Duodenal mucosa (tissue), 2 donors: ENCODE measurements around the gene LITAF.

Experiments used
- H3K27ac ChIP-seq: one replicate; pipeline ENCODE4 v1.7.0; 2013; ENCODE audit warnings: low read depth, low read length
- H3K27me3 ChIP-seq, 2 donors: one replicate each; pipeline ENCODE4 v1.7.0; 2013; ENCODE audit warnings: low read length in 2 of 2, control low read depth in 1 of 2; ENCODE audit not compliant: insufficient read depth in 2 of 2, control insufficient read depth in 1 of 2
- H3K36me3 ChIP-seq, 2 donors: one replicate each; pipeline ENCODE4 v1.7.0; 2013; ENCODE audit warnings: low read length in 2 of 2, control low read depth in 1 of 2; ENCODE audit not compliant: insufficient read depth in 2 of 2, control insufficient read depth in 1 of 2
- H3K4me1 ChIP-seq, 2 donors: one replicate each; pipeline ENCODE4 v1.7.0; 2013; ENCODE audit warnings: low read length in 2 of 2, control low read depth in 1 of 2; ENCODE audit not compliant: insufficient read depth in 2 of 2, control insufficient read depth in 1 of 2
- H3K4me3 ChIP-seq, 2 donors: one replicate each; pipeline ENCODE4 v1.7.0; 2013; ENCODE audit warnings: low read length in 2 of 2, low read depth in 1 of 2
- H3K9ac ChIP-seq, 2 donors: one replicate each; pipeline ENCODE4 v1.7.0; 2013; ENCODE audit warnings: low read length in 2 of 2, low read depth in 1 of 2
- H3K9me3 ChIP-seq, 2 donors: one replicate each; pipeline ENCODE4 v1.7.0; 2013; ENCODE audit warnings: low read length in 2 of 2, control low read depth in 1 of 2; ENCODE audit not compliant: control insufficient read depth in 1 of 2

Gene LITAF

GRCh38 chr16:11576427-11577289, 10.1 kb downstream of the LITAF start:
- Histone ChIP-seq H3K4me1 (peaks cover 12 to 14% of the 10 kb centered on the region in 2 donors), H3K27ac (no peak overlapping the region), H3K27me3 (no peaks in the 10 kb centered on the region), H3K9me3 (no peaks in the 10 kb centered on the region), H3K36me3 (no peaks in the 10 kb centered on the region), H3K4me3 (no peak overlapping the region), H3K9ac (no peak overlapping the region)

DNA sequence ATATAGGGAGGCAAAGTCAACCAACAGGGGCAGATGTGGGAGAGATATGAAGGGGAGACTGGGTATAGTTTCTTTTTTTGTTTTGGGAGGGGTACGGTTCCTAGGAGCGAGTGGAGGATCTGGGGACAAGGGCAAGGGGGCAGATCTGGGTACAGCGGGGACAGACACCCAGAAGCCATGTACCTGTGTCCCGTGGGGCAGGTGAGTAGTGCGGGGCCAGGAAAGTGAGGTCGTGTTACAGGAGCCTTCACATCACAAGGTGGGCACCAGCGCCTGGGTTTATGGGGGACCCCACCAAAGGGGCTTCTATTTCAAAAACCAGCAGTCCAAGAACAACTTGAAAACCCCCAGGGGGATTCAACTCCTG, 11.5 kb downstream of the LITAF start:
- no peaks in the 10 kb centered on the region for H3K9me3 ChIP-seq
- no peak overlapping the region for H3K4me3 ChIP-seq
- H3K27ac ChIP-seq, result no peak overlapping the region
- peaks cover 6 to 13% of the 10 kb centered on the region in 2 donors for H3K4me1 ChIP-seq
- no peaks in the 10 kb centered on the region for H3K27me3 ChIP-seq
- H3K9ac ChIP-seq, result no peak overlapping the region
- no peaks in the 10 kb centered on the region for H3K36me3 ChIP-seq

- Histone ChIP-seq H3K36me3 (no peaks in the 10 kb centered on the region), H3K4me1 (peaks cover 6 to 13% of the 10 kb centered on the region in 2 donors), H3K27ac (no peak overlapping the region), H3K9me3 (no peaks in the 10 kb centered on the region), H3K27me3 (no peaks in the 10 kb centered on the region), H3K9ac (no peak overlapping the region), H3K4me3 (no peak overlapping the region)
These were observed 14.3 kb downstream of the LITAF start for GRCh38 chr16:11572301-11572995.

GRCh38 chr16:11571549-11571948, 15.2 kb downstream of the LITAF start:
- no peaks in the 10 kb centered on the region for H3K36me3 ChIP-seq
- H3K9ac ChIP-seq, result no peak overlapping the region
- peaks cover 0 to 7% of the 10 kb centered on the region in 2 donors for H3K4me1 ChIP-seq
- H3K4me3 ChIP-seq, result no peak overlapping the region
- no peaks in the 10 kb centered on the region for H3K27me3 ChIP-seq
- H3K27ac ChIP-seq, result no peak overlapping the region
- no peaks in the 10 kb centered on the region for H3K9me3 ChIP-seq

DNA sequence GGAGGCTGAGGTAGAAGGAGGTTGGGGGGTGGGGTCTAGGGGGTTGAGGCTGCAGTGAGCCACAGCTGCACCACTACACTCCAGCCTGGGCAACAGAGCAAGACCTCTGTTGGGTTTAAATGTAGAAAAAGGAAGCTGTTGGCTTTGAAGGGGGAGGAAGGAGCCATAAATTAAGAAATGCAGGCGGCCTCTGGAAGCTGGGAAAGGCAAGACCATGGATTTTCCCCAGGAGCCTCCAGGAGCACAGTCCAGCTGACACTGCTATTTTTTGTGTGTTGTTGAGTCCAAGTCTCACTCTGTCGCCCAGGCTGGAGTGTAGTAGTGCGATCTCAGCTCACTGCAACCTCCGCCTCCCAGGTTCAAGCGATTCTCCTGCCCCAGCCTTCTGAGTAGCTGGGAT, 15.9 kb downstream of the LITAF start:
- Histone ChIP-seq H3K4me1 (peaks cover 0 to 5% of the 10 kb centered on the region in 2 donors), H3K27me3 (no peaks in the 10 kb centered on the region), H3K4me3 (no peak overlapping the region), H3K9ac (no peak overlapping the region), H3K36me3 (no peaks in the 10 kb centered on the region), H3K27ac (no peak overlapping the region), H3K9me3 (no peaks in the 10 kb centered on the region)

DNA sequence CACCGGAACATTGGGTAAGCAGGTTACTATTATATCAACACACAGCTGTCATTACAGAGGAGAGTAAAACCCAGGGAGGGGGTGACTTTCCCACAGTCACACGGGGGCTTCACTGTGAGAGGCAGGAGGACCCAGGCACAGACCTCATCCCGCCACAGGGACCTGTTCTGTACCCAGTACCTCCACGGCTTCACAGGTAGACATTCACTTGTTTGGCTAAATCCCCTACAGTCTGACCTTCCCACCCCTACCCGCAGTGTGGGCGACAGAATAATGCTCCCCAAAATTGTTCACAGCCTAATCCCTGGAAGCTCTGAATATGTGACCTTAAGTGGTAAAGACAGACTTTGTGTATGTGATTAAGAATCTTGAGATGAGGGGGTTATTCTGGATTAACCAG, 16.5 kb downstream of the LITAF start:
- Histone ChIP-seq H3K4me1 (peaks cover 0 to 5% of the 10 kb centered on the region in 2 donors), H3K9ac (no peak overlapping the region), H3K27ac (no peak overlapping the region), H3K36me3 (no peaks in the 10 kb centered on the region), H3K27me3 (no peaks in the 10 kb centered on the region), H3K4me3 (no peak overlapping the region), H3K9me3 (no peaks in the 10 kb centered on the region)

- H3K9ac ChIP-seq, result no peak overlapping the region
- no peaks in the 10 kb centered on the region for H3K9me3 ChIP-seq
- H3K4me3 ChIP-seq, result no peak overlapping the region
- H3K27me3 ChIP-seq, result no peaks in the 10 kb centered on the region
- H3K27ac ChIP-seq, result no peak overlapping the region
- peaks cover 0 to under 1% of the 10 kb centered on the region in 2 donors for H3K4me1 ChIP-seq
- H3K36me3 ChIP-seq, result no peaks in the 10 kb centered on the region
These were observed 20.3 kb downstream of the LITAF start for GRCh38 chr16:11566398-11566797.

- no peaks in the 10 kb centered on the region for H3K9me3 ChIP-seq
- no peak overlapping the region for H3K9ac ChIP-seq
- H3K4me3 ChIP-seq, result no peak overlapping the region
- H3K27ac ChIP-seq, result no peak overlapping the region
- H3K36me3 ChIP-seq, result no peaks in the 10 kb centered on the region
- H3K4me1 ChIP-seq, result peaks cover 0 to 4% of the 10 kb centered on the region in 2 donors
- H3K27me3 ChIP-seq, result no peaks in the 10 kb centered on the region
These were observed 21.1 kb downstream of the LITAF start for GRCh38 chr16:11565665-11566064.

DNA sequence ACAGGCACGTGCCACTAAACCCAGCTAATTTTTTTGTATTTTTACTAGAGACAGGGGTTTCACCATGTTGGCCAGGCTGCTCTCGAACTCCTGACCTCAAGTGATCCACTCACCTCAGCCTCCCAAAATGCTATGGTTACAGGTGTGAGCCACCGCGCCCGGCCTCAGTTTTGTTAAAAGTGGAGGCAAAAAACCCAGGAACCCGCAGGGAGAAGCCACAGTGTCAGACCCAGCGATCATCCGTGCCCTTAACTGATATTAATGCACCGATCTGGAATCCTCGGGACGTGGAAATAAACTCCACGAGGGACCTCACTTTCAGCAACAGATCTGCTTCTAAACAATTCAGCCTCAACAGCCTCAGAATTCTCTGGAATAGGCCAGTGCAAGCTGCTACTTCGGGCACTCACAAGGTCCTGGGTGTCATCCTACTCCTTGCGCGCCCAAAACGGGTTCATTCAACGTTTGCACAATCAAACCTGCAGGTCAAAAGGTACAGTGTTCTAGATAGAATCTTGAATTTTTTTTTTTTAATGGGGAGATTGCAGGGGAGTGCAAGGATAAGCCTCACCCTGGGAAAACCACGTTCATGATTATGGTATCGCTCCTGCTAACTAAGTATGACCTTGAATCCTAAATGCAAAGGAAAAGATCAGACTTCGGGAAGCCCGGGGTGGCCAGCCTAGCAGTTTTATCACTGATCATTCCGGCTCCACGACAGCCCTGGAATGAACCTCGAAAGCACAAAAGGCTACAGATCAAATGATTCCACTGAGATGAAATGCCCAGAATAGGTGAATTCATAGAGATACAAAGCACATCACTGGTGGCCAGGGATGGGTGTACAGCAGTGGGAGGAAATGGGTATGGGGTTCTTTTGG, 22.4 kb downstream of the LITAF start:
- Histone ChIP-seq H3K4me1 (peaks cover 0 to 4% of the 10 kb centered on the region in 2 donors), H3K36me3 (no peaks in the 10 kb centered on the region), H3K27ac (no peak overlapping the region), H3K9me3 (no peaks in the 10 kb centered on the region), H3K9ac (no peak overlapping the region), H3K4me3 (no peak overlapping the region), H3K27me3 (no peaks in the 10 kb centered on the region)
